Activated CD4-positive, alpha-beta T cell treated with anti-CD3 and anti-CD28 coated beads, Interleukin-2, amount 50 U/mL, for 24 hours (primary cell): Measurements from ENCODE around the gene NDUFS5.
"Not testable (repeated sequence)": the region's sequence is repeated elsewhere in the genome, so short reads cannot be mapped to it uniquely, and the experiment has no call there.

ENCODE experiments used
- DNase-seq, 2 donors: peaks; one replicate each; pipeline ENCODE4 v3.0.0-alpha.2; 2020; ENCODE audit warnings: low read depth in 1 of 2, low spot score in 1 of 2

Gene NDUFS5

DNA sequence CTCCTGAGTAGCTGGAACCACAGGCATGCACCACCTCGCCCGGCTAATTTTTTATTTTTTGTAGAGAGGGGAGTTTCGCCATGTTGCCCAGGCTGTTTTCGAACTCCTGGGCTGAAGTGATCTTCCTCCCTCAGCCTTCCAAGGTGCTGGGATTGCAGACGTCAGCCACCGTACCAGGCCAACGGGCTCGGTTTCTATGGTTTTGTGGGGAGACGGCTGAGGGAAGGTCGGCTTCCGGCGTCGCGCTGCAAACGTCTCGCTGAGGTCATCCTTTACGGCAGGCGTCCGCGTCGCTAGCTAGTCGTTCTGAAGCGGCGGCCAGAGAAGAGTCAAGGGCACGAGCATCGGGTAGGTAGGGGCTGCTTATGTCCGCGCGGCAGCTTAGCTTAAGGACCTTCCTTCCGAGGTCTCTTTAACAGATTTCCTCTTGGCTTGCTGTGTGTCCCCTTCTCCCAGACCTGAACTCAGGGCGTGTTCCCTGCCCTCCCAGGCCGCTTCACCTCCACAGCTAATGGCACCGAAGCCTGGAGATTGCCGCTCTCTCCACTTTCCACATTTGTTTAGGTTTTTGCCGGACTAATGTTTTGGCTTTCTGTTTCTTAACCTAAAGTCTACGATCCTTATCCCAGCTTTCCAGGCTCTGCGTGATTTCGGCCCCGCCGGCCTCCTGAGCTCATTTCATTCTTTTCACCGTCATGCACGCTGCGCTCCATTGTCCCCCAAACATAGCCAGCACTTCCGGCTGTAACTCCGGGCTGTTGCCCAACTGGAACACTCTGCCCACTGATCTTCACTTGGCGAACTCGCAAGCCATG is at the start of gene NDUFS5:
NDUFS5 (plus strand) TSS at position 300 of the 815 bp plus-strand sequence. CDS start 2,375 bp downstream, outside the sequence.
- peak; percentile 54 to 77 for DNase-seq

DNA sequence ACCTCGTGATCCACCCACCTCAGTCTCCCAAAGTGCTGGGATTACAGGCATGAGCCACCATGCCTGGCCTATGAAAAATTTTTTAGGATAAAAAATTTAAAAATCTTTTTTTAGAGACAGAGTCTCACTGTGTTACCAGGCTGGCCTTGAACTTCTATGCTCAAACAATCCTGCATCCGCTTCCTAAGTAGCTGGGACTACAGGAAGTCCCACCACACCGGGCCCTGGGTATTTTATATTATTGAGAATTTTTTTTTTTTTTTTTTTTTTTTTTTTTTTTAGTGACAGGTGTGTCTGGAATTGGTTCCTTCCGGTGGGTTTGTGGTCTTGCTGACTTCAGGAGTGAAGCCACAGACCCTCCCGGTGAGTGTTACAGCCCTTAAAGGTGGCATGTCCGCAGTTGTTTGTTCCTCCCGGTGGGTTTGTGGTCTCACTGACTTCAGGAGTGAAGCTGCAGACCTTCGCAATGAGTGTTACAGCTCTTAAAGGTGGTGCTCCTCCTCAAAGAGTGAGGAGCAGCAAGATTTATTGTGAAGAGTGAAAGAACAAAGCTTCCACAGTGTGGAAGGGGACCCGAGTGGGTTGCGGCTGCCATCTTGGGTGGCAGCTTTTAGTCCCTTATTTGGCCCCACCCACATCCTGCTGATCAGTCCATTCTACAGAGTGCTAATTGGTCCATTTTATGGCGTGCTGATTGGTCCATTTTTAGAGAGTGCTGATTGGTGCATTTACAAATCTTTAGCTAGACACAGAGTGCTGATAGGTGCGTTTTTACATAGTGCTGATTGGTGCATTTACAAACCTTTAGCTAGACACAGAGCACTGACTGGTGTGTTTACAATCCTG is 48.5 kb upstream of the NDUFS5 start:
- DNase-seq, result not testable (repeated sequence)

DNA sequence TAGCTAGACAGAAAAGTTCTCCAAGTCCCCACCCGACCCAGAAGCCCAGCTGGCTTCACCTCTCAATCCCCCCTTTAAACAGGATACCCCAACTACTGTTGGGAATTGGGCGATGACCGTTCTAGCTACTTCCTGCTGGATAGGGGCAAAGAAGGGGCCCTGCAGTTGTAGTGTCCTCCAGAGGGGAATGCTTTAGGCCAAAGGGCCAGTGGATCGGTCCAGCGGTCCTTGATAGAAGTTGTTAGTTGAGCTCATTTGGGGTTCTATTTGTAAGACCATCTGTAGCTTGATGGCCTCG is 48.0 kb upstream of the NDUFS5 start:
- DNase-seq, result not testable (repeated sequence)

DNA sequence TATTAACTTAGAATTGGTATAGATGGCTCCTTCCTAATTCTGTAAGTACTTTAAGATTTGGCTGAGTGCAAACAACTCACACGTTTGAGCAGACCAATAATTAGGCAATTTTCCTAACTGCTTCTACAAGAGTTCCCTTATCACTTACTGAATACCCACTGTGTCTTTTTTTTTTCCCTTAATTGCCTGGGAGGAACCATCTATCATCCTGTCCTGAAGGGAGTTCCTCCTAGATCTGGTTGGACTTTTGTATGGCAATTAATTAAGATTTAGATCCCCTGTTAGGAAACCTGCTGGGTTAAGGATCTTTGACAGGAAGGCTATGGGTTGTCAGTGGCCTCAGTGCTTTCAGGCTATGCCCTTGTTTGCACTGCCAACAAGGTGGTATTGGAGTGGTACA is 46.8 kb upstream of the NDUFS5 start:
- DNase-seq, result not testable (repeated sequence)

DNA sequence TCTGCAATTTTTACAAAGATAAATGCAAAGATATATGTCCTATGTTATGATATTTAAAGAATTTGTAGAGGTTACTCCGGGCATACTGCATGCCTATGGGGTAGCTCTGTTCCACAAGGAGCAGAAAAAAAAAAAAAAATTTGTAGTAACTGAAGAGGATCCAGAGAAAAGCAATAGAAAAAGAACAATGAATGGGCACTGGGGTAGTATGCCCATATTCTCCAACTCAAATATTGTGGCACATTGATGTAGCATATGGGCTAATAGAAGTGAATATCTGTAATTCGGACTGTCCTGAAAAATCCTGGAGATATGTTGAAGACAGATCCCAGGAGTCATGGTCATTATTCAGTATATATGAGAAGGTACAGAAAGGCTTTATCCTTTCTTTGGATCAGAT is 36.2 kb upstream of the NDUFS5 start:
- DNase-seq, result no peak

DNA sequence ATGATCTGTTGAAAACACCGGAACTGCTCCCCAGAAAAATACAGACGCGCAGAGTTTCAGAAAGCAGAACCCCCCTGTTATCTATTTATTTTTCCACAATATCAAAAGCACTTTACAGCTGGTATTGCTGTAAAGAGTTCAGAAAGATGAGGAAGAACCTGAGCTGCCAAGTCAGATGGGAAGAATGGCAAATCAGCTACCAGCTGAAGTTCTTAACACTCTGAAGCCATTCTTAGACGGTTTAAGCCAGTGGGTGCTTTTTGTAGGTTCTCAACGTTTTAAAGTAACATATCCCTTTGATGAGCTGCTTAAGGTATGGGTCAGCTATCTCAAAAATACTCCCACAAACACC is 35.8 kb upstream of the NDUFS5 start:
- no peak for DNase-seq

DNA sequence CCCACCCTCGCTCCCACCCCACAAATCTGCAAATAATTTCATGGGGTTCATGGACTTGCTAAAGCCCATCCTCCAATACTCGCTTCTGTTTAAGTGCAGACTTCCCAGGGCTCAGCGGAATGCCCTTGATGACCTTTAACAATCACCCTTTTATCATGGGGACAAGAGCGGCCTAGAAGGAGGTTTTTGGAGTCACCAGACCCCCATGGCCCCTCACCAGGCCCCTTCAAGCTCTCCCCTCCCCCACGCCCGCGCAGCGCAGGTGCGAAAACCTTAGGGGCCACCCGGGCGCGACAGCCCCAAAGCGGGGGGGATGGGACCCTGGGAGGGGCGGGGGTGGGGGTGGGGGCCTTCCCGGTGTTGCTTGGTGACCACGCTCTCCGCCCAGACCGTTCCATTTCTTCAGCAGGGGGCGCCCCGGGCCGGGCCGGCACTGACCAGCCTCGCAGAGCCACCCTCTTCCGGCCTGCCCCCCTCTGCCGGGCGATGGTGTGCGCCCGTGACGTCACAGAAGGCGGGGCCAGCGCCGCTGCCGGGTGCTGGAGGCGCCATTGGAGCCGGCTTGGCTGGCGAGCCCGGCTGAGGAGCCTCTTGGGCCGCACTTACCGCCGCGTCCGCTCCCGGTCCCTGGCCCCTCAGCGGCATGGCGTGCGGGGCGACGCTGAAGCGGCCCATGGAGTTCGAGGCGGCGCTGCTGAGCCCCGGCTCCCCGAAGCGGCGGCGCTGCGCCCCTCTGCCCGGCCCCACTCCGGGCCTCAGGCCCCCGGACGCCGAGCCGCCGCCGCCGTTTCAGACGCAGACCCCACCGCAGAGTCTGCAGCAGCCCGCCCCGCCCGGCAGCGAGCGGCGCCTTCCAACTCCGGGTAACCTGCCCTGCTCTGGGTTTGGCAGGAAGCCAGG is 35.2 kb upstream of the NDUFS5 start, which contains the start of gene AKIRIN1:
AKIRIN1 (plus strand) TSS at position 539 of the 900 bp plus-strand sequence; CDS start at position 644, 105 bp downstream.
- DNase-seq, result peak; percentile 95 to 96

DNA sequence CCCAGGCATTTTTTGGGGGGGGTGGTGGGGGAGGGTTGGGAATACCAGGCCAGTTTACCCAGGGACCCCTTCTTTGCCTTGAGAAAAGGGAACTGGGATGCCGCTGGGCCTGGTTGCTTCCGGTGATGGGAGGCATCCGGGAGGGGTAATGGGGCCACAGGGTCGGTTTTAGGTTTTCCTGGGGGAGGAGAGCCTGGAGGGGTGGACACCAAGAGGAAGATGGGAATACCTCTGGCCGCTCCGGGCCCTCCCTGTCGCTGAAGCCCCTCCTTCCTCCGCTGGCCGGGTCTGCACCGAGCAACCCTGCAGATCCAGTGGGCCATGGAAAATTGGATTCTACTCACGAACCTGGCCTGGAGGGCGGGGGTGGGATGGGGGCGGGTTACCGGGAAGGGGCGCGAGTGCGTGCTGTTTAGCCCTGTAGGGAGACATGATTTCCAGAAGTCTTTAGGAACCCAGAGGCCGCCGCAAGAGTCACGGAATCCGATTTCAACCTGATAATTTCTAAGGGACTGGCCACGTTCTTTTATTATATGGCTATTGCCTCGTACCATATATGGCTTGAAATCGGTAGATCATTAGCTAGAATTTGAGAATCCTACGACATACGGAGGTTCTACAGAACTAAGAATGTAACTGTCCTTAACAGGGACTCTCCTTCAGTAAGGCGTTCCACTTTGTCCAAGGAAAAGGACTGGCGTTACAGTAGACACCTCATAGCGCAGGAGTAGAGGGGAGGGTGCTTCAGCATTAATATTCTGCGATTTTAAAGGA is 34.3 kb upstream of the NDUFS5 start:
- no peak for DNase-seq

DNA sequence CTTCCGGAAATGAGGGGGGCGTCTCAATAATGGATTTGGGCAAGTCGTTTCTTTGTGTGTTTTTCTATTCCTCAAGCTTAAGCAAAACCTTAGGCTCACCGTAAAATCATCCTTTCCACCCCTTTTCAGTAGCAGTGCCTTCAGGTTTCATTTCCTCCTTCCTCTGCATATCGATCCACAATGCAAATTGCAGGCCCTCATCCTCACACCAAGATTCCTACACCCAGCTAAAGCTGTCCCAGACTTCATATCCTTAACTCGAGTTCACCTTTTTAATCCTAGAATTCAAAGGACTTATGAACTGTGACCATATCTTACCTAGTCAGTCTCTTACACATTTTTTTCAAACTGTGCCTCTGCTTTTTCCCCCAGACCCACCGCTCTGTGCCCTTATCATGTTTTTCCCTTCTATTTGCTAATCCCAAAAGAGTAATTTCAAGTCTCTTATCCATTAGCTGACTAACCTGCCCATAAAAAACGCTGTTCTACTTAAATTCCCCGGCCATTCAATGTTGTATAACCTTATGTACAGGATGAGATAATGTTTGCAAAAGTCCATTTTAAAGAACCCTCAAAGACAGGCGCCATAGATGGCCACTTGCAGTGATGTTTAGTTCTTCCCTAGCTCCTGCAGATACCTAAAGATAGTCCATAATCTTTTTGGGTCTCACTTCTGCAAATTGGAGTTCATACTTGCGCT is 33.6 kb upstream of the NDUFS5 start:
- DNase-seq, result no peak

DNA sequence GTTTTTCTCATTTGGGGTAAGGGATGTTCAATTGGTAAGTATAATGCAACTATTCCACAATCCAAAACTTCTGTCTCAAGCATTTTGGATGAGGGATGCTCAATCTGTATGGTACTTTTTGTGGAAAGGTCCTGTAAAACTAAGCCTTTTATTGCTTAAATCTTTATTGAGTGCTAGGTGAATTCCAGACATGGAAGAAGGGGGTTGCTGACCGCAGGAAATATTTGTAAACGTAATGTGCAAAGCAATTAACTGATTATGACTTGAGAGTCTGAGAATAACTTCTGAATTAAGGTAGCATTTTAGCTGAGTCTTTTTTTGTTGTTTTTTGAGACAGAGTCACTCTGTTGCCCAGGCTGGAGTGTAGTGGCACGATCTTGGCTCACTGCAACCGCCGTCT is 32.0 kb upstream of the NDUFS5 start:
- no peak for DNase-seq

DNA sequence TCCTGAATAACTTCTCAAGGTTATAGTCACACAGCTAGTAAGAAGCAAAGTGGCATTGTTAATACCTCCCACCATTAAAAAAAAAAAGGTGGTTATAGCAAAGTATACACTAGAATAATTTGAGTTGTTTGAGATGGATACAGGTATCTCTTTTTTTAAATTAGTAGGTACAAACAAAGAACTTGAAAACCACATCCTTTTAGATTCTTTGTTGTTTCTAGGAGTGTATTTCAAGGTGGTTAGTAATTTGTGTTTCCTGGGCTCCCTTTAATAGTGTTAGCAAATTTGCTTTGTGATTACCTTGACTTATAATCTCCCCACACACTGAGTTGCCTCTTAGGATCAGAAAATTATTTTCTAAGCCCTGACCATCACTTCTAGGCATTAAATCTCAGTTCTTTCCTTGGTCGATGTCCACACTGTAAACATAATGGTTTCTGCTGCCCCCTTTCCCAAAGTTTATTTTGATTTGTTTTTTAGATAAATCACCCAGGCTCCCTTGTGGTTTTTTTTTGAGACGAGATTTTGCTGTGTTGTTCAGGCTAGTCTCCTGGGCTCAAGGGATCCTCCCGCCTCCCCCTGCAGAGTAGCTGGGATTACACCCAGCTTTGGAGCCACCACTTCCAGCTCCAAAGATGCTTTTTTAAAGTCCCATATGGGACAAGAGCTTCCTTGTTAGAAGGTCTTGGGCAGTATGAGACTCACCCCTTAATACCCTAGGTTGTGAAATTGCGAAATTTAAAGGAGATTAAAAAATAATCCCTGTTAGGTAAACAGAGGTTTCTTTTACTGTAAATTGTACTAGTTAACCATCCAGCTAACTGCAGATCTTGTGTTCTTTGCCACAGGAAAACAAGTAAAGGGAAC is 28.9 kb upstream of the NDUFS5 start:
- no peak for DNase-seq

DNA sequence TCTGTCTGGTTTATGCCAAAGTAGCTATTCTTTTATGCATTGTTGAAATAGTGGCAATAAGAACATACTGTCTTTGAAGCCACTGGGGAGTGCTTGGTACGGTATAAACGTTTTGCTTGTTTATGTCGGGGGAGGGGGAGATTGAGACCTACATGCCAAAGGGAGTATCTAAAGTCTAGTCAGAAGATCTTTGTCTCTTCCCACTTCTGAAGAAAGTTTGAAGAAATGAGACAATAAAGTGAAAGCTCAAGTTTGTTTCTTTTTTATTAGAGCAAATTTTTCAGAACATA is 28.3 kb upstream of the NDUFS5 start:
- DNase-seq, result no peak

DNA sequence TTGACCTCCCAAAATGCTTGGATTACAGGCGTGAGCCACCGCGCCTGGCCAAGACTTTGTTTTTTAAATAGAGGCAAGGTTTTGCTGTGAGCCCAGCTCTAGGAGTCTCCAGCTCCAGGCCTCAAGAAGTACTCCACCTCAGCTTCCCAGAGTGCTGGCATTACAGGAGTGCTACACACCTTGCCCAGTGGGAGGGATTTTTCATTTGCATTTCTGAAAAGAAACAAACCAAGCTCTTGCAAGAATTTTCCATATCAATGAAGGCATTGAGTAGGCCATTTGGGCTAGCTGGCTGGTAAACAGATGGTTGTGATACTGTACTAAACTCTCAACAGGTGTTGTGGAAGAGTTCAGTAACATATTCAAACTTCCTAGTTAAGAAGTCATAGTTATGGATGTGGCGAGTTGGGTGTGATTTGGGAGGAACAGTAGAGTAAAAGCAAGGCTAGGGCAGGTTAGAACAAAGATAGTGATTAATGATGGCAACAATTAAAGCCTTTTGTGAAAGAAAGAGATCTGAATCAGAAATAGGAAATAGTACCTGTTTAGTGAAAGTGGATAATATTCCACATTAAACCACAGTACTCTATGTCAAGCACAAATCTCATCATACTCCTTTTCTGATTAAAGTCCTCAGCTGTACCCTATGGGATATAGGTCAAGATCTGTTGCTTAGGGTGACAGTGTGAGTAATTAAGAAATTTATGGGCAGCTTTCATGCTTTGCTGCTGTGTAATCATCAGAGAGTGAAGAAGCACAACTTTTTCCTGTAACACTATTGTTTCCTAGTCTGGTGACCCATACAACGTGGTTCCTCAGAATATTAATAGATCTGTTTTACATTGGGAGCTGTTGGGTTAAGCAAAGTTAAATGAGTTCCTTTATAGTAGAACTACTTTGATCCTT is 24.4 kb upstream of the NDUFS5 start:
- no peak for DNase-seq

DNA sequence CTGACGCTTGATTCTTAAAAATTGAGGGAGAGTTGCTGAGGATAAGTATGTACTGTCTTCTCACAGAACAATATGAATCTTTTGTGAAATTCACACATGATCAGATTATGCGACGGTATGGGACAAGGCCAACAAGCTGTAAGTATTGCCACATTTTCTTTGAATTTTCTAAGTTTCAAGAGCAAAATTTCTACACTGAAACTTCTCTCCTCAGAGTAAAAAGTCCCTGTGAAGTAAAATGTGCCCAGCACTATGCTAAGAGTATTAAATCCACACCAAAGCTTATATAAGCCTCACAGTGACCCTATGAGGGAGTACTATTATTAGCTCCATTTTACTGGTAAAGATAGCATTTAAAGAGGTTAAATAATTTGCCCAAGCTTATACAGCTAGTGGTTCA is 22.9 kb upstream of the NDUFS5 start:
- no peak for DNase-seq

DNA sequence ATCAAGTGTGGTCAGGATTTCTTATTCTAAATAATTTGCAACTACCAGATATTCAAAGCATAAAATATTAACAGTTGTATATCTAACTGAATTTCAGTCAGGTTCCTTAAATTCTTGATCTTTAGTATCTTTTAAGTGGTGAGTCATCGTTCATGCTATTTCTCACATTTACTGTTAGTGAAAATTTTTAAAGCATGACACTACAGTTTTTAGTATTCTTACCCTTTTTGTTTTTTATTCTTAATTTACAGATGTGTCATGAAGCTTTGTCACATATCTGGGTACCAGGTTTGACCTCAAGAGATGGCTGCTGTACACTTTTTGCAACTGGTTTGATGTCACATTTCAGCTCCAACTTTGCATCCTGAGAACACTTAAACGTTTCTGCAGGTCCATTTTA is 22.4 kb upstream of the NDUFS5 start:
- DNase-seq, result no peak

DNA sequence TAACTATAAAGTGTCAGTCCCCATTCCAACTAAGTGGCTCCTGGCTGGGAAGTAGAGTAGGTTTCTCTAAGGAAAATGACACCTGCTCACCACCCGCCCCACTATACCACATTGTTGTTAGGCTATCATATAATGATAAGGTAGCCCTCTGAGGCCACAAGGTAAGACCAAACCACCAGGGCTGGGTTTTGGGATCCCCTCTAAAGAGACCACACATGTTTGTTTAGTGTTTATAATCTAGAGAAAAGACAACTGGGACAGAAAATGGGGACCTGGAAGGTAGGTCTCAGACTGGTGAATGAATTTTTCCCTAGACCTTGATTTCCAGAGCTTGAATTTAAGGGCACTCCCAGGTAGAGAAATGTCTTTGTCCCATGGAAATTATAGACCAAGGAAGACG is 19.9 kb upstream of the NDUFS5 start:
- DNase-seq, result no peak

DNA sequence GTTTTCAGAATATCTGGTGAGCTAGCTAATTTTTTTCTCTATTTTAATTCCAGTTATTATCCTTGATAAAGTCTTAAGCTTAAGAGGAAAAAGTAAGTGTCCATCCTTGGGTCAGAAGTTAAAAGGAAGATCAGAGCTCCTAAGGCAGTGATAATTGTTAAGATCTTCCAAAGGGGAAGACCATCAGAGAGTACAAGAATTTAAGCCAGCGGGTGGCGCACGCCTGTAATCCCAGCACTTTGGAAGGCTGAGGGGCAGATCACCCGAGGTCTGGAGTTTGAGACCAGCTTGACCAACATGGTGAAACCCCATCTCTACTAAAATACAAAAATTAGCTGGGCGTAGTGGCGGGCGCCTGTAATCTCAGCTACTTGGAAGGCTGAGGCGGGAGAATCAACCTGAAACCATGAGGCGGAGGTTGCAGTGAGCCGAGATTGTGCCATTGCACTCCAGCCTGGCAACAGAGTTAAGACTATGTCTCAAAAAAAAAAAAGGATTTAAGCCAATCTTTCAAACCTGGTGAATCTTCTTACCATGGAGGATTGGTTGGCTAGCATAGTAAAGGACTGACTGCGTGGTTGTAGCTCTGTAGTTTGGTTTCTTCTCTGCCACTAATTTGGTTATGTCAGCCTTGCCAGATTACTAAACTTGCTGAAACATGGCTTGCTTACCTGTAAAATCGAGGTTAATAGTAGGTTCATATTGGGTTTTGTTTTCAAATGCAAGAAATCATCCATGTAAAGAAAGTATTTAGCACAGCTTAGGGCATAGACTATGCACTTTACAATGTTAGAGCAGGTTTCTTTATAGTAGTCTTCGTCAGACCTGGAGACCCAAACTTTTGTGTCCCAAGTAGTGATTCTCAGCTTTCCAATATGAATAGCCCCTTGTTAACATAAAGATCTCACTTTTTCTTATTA is 19.2 kb upstream of the NDUFS5 start:
- no peak for DNase-seq
